ENCODE measurements around the gene SLC38A3.

- TF ChIP-seq CTCF (conservative IDR thresholded peaks at IDR 0.05; ENCODE audit: low read depth in 2 of 2) = no peak
- TF ChIP-seq CREB1 (CRISPR knock-in tag; IDR thresholded peaks at IDR 0.05; ENCODE audit: low read depth) = no peak
- TF ChIP-seq EZH2 (IDR thresholded peaks at IDR 0.05; ENCODE audit: low read depth, unreplicated experiment) = no peak
Observed at GRCh38 chr3:50190936-50191660, 14.0 kb upstream of the SLC38A3 start, which contains the start of gene GNAT1.

All from GM23338 (cell line).